GM20000 (cell line): ENCODE results near the gene INIP.
"Not testable (repeated sequence)": the region's sequence is repeated elsewhere in the genome, so short reads cannot be mapped to it uniquely, and the experiment has no call there.

ENCODE experiments used
- DNase-seq: peaks from one replicate; pipeline ENCODE4 v3.0.0; 2012; ENCODE audit warnings: low spot score
- TF ChIP-seq, protein P1 (sequence below): IDR thresholded peaks from 2 replicates; pipeline ENCODE4 v1.5.1; 2012; ENCODE audit warnings: mild to moderate bottlenecking, control low read depth; ENCODE audit errors: extremely low read depth, missing control alignments

Gene INIP

DNA sequence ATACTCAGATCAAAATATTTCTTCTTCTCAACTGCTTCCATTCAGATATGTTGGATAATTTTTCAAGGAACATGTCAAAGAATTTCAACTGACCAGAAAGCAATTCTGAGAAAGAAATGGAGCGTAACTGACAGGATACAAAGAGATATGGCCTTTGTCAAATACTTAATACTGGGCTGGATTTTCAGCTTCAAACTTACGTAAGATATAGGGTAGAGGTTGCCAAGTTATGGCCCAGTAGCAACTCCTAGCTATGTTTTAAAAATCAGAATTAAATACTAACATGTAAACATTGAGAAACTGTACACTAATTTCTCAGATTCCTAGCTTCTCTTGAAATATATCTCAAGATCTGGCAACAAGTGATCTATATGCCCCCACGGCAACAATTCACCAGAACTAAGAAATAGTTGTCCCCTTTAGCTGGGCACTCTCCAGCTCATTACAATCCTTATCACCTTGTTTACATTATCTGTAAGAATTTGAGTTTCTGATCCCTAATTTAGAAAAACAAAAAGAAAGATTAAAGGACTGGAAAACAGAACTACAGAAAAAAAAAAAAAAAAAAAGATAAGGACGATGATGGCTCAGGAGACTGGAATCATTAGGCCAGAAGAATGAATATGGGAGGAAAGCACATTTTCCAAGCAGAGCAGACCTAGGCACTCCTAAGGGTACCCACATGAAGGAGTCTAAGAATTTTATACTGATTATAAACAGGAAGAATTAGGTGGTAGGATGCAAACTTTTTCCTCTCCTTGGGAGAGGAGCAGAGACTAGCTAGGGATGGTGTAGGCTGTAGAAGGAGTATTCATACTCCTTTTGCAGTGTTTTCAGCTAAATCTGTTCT lies 23.0 kb downstream of the INIP start:
- DNase-seq: no peak
- TF ChIP-seq, protein P1, sequence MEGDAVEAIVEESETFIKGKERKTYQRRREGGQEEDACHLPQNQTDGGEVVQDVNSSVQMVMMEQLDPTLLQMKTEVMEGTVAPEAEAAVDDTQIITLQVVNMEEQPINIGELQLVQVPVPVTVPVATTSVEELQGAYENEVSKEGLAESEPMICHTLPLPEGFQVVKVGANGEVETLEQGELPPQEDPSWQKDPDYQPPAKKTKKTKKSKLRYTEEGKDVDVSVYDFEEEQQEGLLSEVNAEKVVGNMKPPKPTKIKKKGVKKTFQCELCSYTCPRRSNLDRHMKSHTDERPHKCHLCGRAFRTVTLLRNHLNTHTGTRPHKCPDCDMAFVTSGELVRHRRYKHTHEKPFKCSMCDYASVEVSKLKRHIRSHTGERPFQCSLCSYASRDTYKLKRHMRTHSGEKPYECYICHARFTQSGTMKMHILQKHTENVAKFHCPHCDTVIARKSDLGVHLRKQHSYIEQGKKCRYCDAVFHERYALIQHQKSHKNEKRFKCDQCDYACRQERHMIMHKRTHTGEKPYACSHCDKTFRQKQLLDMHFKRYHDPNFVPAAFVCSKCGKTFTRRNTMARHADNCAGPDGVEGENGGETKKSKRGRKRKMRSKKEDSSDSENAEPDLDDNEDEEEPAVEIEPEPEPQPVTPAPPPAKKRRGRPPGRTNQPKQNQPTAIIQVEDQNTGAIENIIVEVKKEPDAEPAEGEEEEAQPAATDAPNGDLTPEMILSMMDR: no peak

DNA sequence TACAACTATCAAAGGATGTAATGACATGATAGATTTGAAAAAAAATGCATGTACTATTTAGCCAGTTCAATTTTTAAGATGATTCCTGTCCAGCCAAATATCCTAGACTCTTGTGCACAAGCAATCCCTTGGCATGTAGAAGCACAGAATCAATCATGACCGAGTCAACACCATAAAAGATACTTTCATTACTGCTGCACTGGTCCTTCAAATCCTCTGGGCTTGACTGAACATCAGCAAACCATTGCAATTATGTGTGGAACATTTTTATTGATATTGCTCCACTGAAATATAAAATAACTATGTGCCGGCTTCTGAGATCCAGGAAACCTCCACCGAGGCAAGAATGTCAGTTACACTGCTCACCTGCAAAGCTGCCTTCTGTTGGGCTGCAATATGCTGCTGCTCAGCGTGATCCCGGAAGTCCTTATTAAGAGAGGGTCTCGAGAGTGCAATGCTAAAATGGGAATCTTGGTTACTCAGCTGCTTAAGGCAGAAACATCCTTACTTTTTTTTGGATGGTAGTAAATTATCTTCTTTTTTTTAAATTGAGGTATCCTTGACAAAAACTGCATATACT lies 28.7 kb downstream of the INIP start:
- DNase-seq: no peak
- TF ChIP-seq, protein P1: no peak

DNA sequence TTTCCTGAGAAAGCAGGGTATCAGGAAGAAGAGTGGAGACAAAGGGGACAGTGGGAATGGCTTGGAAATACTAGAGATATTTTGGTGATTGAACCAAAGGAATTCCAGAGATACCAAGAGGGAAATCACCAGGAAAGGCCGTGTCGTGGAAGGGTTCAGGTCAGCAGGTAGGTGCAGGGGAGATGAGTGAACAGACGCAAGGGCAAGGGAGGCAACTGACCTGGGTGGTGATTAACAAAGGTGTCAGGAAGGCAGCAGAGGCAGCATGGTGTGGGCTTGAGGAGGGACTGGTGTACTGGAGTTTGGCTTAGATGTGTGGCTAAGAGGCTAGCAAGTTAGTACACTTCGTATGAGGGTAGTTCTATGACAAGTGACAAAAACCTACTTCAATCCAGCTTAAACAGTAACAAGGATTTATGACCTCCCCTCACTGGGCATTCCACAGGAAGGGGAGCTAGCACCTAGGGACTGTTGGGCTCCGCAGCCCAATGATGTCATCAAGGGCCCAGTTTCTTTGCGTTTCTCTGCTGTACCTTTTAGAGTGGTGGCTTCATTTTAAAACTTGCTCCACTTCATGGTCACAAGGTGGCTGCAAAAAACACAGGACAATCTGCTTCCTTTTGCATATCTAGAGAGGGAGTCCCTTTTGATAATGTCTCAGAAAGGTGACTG lies 37.0 kb downstream of the INIP start:
- no peak for DNase-seq
- TF ChIP-seq, protein P1: no peak

DNA sequence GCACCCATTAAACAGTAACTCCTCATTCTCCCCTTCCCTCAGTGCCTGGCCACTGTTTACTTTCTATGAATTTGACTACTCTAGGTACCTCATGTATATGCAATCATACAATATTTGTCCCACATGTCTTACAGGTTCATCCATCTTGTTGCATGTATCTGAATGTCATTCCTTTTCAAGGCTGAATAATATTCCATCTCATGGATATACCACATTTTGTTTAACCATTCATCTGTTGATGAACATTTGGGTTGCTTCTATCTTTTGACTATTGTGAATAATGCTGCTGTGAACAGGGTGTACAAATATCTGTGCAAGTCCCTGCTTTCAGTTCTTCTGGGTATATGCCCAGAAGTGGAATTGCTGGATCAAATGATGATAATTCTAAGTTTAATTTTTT lies 40.9 kb downstream of the INIP start:
- DNase-seq: no peak
- TF ChIP-seq, protein P1: no peak

DNA sequence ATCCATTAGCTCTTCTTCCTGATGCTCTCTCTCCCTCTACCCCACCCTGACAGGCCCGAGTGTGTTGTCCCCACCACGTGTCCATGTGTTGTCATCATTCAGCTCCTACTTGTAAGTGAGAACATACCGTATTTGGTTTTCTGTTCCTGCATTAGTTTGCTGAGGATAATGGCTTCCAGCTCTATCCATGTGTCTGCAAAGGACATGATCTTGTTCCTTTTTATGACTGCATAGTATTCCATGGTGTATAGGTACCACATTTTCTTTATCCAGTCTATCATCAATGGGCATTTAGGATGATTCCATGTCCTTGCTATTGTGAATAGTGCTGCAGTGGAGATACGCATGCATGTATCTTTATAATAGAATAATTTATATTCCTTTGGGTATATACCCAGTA lies 44.7 kb downstream of the INIP start:
- not testable (repeated sequence) for DNase-seq

DNA sequence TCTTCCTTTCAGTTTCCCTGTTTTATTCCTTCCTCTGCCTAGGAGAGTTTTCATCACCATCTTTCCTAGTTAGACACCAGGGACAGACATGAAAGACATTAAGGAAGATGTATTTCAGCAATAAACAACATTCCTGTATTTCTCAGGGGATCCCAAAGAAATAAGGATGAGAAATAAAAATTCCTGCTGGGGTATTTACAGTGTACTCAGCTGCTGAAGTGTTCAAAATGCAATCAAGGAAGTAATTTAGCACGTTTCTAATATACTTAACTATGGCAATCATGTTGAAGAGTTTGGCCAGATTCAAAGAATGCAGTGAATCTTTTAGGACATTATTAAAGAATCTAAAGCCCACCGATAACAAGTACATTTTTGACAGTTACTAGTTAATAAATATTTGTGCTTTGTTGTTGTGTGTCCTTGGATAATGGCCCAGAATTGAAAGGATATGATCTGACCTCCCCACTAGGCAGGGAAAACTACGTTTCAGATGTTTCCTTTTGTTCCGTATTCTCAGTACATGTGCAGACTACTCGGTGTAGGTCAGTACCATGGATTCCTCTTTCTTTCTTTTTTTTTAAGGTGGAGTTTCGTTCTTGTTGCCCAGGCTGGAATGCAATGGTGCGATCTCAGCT lies 46.8 kb downstream of the INIP start:
- DNase-seq: no peak
- TF ChIP-seq, protein P1: no peak

DNA sequence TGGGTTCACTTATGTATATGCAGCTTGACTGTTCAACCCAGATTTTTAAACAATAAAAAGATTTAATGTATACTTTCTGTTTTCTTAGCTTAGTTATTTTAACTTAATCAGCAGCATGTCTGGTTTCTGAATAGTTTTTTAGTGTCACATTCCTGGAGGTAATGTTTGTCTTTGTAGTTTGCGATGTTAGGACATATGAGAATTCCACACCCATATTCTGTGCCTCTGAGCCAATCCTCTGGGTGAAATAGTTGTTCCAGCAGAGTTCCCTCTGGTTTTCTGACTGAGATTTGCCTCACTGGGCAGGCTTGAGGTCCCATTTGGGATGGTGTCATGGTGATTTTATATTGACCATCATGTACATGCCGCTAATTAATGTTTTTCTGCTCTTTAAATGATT lies 48.6 kb downstream of the INIP start:
- TF ChIP-seq, protein P1: no peak

More for the DNA sequence above, 48.6 kb downstream of the INIP start:
- no peak for DNase-seq
